PC-9 (cell line): ENCODE results near the gene RASL12. TPM values are rescaled to one million over a fixed set of nuclear protein-coding genes. Genes with fewer than 3 reads are reported as not detected.

ENCODE experiments used
- BruUV-seq: library from RNA; stranded (reverse); fragments of 400-500 nt; replicated peaks from 2 replicates; lab custom pipeline; 2021; lab: Mats Ljungman, UMichigan
- CTCF ChIA-PET: fragments of 300-600 bp; sonication (Branson Sonifier 250); formaldehyde crosslinking; loops from one replicate; lab custom pipeline; 2022; ENCODE audit warnings: antibody characterized with exemption; lab: Charles Lee
- POLR2A ChIA-PET: fragments of 300-600 bp; sonication (Branson Sonifier 250); formaldehyde crosslinking; loops from one replicate; lab custom pipeline; 2022; ENCODE audit warnings: antibody characterized with exemption; ENCODE audit not compliant: unreplicated experiment; lab: Charles Lee
- DNase-seq, 2 experiments: peaks; one replicate each; pipeline versions ENCODE4 v3.0.0 to v3.0.0-alpha.2; 2015 to 2022; ENCODE audit warnings: mixed read lengths in 1 of 2
- H2AFZ ChIP-seq: fragments of 200-600 bp; sonication (generic); 2 replicates; pipeline ENCODE4 v1.8.1; 2017; ENCODE audit warnings: antibody characterized with exemption
- H3F3A ChIP-seq: fragments of 200-600 bp; sonication (generic); 2 replicates; pipeline ENCODE4 v1.8.1; 2017; ENCODE audit warnings: antibody characterized with exemption, mild to moderate bottlenecking, low read depth; ENCODE audit not compliant: insufficient read depth
- H3K27ac ChIP-seq: fragments of 200-600 bp; sonication (generic); 2 replicates; pipeline ENCODE4 v1.6.1; 2016; ENCODE audit warnings: mixed run types
- H3K27me3 ChIP-seq: fragments of 200-600 bp; sonication (generic); 2 replicates; pipeline ENCODE4 v1.6.1; 2016; ENCODE audit warnings: low read depth, mixed run types; ENCODE audit not compliant: insufficient read depth
- H3K36me3 ChIP-seq: fragments of 200-600 bp; sonication (generic); 2 replicates; pipeline ENCODE4 v1.6.1; 2016; ENCODE audit warnings: low read depth, mixed run types
- H3K4me1 ChIP-seq: fragments of 200-600 bp; sonication (generic); replicated peaks from 2 replicates; pipeline ENCODE4 v1.6.1; 2016; ENCODE audit warnings: mixed run types; ENCODE audit not compliant: insufficient read depth
- H3K4me2 ChIP-seq: fragments of 200-600 bp; sonication (generic); 2 replicates; pipeline ENCODE4 v1.6.1; 2017; ENCODE audit warnings: mixed run types
- H3K4me3 ChIP-seq: fragments of 200-600 bp; sonication (generic); 2 replicates; pipeline ENCODE4 v1.6.1; 2016; ENCODE audit warnings: mixed run types
- H3K79me2 ChIP-seq: fragments of 200-600 bp; sonication (generic); 2 replicates; pipeline ENCODE4 v1.6.1; 2017; ENCODE audit warnings: low read depth, mixed run types
- H3K9me2 ChIP-seq: fragments of 200-600 bp; sonication (generic); 2 replicates; pipeline ENCODE4 v1.8.1; 2017; ENCODE audit warnings: mild to moderate bottlenecking; ENCODE audit not compliant: insufficient read depth
- H3K9me3 ChIP-seq: fragments of 200-600 bp; sonication (generic); 2 replicates; pipeline ENCODE4 v1.8.1; 2016; ENCODE audit warnings: low read depth; ENCODE audit not compliant: insufficient read depth
- H4K20me1 ChIP-seq: fragments of 200-600 bp; sonication (generic); 2 replicates; pipeline ENCODE4 v1.8.1; 2017; ENCODE audit not compliant: insufficient read depth
- EZH2 ChIP-seq: fragments of 200-600 bp; sonication (generic); IDR thresholded peaks from 2 replicates; pipeline ENCODE4 v1.8.0; 2017; ENCODE audit warnings: antibody characterized with exemption, low read depth
- intact Hi-C: fragments of 100-400 bp; cut with micrococcal nuclease; formaldehyde crosslinking; loops from one replicate; pipeline ENCODE4 v1.10.0; 2022; ENCODE audit not compliant: unreplicated experiment
- total RNA-seq: library from RNA; stranded (reverse); gene quantifications from 2 replicates; pipeline ENCODE4 v1.2.3, GENCODE V29; 2021
- TF ChIP-seq, protein P1 (sequence below): fragments of 200-600 bp; sonication (generic); conservative IDR thresholded peaks from 2 replicates; pipeline ENCODE4 v1.6.1; 2017; ENCODE audit warnings: mixed run types, antibody characterized with exemption, mild to moderate bottlenecking, moderate library complexity

RASL12 gene
- total RNA-seq, 1 experiment from 2014 or later: not detected

DNA sequence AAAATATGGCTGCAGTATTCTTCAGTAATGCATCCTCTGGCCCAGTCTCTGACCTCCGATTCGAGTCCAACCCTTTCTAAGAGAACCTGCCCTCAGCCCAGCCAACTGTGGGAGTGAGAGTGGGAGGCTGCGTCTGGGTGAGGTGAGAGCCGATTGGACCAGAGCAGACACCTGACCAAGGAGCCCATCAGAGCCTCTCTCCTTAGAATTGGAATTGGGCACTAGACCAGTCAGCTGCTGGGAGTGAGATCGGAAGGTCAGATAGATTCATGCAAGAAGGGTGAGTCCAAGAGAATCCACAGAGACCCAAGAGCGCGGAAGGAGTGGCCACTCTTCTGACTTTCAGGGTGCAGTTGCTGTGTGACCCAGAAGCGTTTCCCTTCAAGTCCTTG is 10.2 kb downstream of the RASL12 start:
- DNase-seq: no peak
- Histone ChIP-seq H3K79me2 (no peaks in the 10 kb centered on the region), H3K4me3 (no peak overlapping the region), H3K9me2 (no peaks in the 10 kb centered on the region), H3K27me3 (no peaks in the 10 kb centered on the region), H3K9me3 (no peaks in the 10 kb centered on the region; the same call in 1 of the 2 replicates), H3K27ac (no peak overlapping the region), H3K4me1 (peaks cover 36% of the 10 kb centered on the region), H3K4me2 (peak overlapping the region; percentile 58), H4K20me1 (no peaks in the 10 kb centered on the region), H2AFZ (no peak overlapping the region), H3K36me3 (no peaks in the 10 kb centered on the region), H3F3A (peaks cover 5% of the 10 kb centered on the region; the same call in 1 of the 2 replicates)
- TF ChIP-seq, protein P1, sequence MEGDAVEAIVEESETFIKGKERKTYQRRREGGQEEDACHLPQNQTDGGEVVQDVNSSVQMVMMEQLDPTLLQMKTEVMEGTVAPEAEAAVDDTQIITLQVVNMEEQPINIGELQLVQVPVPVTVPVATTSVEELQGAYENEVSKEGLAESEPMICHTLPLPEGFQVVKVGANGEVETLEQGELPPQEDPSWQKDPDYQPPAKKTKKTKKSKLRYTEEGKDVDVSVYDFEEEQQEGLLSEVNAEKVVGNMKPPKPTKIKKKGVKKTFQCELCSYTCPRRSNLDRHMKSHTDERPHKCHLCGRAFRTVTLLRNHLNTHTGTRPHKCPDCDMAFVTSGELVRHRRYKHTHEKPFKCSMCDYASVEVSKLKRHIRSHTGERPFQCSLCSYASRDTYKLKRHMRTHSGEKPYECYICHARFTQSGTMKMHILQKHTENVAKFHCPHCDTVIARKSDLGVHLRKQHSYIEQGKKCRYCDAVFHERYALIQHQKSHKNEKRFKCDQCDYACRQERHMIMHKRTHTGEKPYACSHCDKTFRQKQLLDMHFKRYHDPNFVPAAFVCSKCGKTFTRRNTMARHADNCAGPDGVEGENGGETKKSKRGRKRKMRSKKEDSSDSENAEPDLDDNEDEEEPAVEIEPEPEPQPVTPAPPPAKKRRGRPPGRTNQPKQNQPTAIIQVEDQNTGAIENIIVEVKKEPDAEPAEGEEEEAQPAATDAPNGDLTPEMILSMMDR: no peak
- no peak for TF ChIP-seq EZH2
- ChIA-PET POLR2A (no interaction called here), CTCF (no interaction called here)
- no TSS peak for BruUV-seq
- intact Hi-C loops: loop anchor here (1.0 to 10.0 kb wide), 2 partner anchors 127 to 240 kb away; partner anchors contain the start of gene CLPX

DNA sequence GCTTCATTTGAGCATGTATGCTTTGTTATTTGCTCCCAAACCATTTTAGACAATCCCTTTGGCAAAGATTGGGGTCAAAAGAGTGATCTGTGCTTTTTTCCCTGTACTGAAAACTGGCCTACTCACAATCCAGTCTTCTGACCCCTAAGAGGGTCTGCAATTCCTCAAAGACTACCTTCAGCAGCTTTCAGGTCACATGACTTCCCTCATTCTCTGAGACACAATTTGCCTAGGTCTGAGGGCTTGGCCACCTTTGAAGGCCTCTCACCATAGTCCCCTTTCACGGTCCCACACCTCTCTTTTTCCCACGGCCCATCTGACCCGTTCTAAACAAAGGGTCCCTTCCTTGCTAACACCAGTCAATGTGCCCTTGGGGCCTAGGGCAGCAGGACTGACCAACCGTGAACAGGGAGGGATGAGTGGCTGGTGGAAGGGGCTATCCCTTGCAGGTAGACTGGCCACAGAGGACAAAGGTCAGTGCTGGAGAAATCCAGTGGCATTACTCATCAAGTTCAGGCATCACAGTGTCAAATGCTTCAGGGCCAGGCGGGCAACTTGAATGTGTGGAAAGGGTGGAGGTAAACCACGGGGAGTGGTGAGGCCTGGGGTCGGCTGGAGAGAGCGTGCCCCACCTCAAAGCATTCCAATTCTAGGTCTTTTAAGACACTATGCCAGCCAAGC is 10.8 kb downstream of the RASL12 start:
- ChIA-PET POLR2A (interaction anchor here (0.5 kb wide), 1 partner anchor 128 kb away, joined by 11 read pairs; the partner anchor contains the start of gene CLPX), CTCF (no interaction called here)
- Histone ChIP-seq H4K20me1 (no peaks in the 10 kb centered on the region), H3K9me2 (no peaks in the 10 kb centered on the region), H3K27ac (peak overlapping the region; percentile 45), H3K4me3 (no peak overlapping the region), H3K4me2 (peak overlapping the region; percentile 58), H2AFZ (no peak overlapping the region), H3K9me3 (no peaks in the 10 kb centered on the region; the same call in 1 of the 2 replicates), H3K27me3 (no peaks in the 10 kb centered on the region), H3K4me1 (peaks cover 36% of the 10 kb centered on the region), H3K36me3 (no peaks in the 10 kb centered on the region), H3K79me2 (no peaks in the 10 kb centered on the region), H3F3A (peaks cover 5% of the 10 kb centered on the region; the same call in 1 of the 2 replicates)
- intact Hi-C loops: loop anchor here (1.0 to 10.0 kb wide), 2 partner anchors 128 to 240 kb away; partner anchors contain the start of gene CLPX
- peak; percentile 92 to 96 for DNase-seq
- no TSS peak for BruUV-seq
- no peak for TF ChIP-seq EZH2
- TF ChIP-seq, protein P1: no peak

DNA sequence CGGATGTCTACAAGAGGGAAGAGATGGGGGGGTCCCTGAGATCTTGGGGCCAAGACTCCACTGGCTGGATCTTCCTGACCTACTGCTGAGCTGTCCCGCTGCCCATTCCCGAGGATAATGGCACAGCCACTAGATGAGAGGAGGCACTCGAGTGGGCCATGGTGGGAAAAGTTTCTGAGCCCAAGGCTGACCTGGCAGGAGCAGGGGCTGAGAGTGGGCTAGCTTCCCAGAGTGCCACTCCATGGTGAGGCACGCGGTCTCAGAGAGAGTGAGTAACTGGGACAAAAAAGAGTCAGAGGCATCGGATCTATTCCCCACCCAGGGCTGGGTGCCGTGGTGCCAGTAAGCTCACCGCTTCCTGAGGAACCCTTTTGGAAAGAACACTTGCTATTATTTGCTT is 11.7 kb downstream of the RASL12 start:
- ChIA-PET CTCF (interaction anchor here (0.7 to 1.9 kb wide), 2 partner anchors 43 to 45 kb away, joined by 3 to 8 read pairs; no protein-coding TSS in a partner anchor), POLR2A (interaction anchor here (0.5 to 0.9 kb wide), 2 partner anchors 129 to 242 kb away, joined by 3 to 11 read pairs; partner anchors contain the start of gene CLPX)
- TF ChIP-seq EZH2: no peak
- TF ChIP-seq, protein P1: no peak
- H3K79me2 ChIP-seq: no peaks in the 10 kb centered on the region
- no peaks in the 10 kb centered on the region for H4K20me1 ChIP-seq
- no TSS peak for BruUV-seq
- no peak overlapping the region for H3K4me3 ChIP-seq
- H3K9me3 ChIP-seq: no peaks in the 10 kb centered on the region; the same call in 1 of the 2 replicates
- no peak overlapping the region for H3K27ac ChIP-seq
- no peaks in the 10 kb centered on the region for H3K36me3 ChIP-seq
- H3K9me2 ChIP-seq: no peaks in the 10 kb centered on the region
- DNase-seq: no peak
- no peaks in the 10 kb centered on the region for H3K27me3 ChIP-seq
- peaks cover 36% of the 10 kb centered on the region for H3K4me1 ChIP-seq
- H2AFZ ChIP-seq: no peak overlapping the region
- intact Hi-C loops: loop anchor here (10.0 kb wide), 1 partner anchor 129 kb away; the partner anchor contains the start of gene CLPX
- peaks cover 5% of the 10 kb centered on the region; the same call in 1 of the 2 replicates for H3F3A ChIP-seq
- peak overlapping the region; percentile 48 for H3K4me2 ChIP-seq
